ENCODE results near the gene MBD6.
A peak's percentile ranks its signal among the peaks of the same experiment; 100 is the strongest.

The MBD6 gene

DNA sequence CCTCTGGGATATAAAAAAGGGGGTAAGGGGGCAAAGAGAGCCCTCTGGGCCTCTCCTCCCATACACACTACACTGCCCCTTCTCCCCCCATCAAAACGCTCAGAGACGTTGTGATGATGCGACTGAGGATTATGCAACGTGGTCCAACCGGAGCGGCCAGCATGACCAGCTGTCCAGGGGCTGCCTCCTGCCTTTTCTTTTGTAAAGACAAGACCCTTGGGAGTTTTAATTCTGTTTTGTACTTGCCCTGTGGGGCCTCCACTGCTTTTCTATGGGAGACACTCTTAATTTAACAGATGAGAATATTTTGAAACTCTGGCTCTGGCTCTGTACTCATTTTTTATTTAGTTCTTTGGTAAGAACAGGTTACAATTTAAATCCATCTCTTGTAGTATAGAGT lies 7.2 kb downstream of the MBD6 start:
- no peak for DNase-seq

- DNase-seq = no peak
Measured at GRCh38 chr12:57530396-57531142, 7.9 kb downstream of the MBD6 start.

GRCh38 chr12:57531836-57532235 lies 9.2 kb downstream of the MBD6 start:
- DNase-seq = no peak

DNA sequence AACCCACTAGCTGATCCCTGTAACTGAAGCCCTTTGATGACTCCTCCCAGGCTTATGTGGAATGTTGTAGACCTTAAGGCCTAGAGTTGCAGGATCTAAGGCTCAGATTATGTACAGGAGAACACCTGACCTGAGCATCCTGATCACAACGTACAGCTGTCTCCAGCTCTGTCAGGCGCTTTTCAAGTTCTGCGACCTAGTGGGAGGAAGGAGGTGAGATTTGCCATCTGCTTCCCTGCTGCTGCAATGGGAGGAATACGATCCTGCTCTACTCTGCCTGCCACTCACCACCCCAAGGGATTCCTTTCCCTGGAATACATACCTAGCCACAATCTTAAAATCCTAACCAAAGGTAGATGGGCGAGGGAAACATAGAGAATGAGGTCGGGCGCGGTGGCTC lies 10.5 kb downstream of the MBD6 start:
- DNase-seq = no peak

DNA sequence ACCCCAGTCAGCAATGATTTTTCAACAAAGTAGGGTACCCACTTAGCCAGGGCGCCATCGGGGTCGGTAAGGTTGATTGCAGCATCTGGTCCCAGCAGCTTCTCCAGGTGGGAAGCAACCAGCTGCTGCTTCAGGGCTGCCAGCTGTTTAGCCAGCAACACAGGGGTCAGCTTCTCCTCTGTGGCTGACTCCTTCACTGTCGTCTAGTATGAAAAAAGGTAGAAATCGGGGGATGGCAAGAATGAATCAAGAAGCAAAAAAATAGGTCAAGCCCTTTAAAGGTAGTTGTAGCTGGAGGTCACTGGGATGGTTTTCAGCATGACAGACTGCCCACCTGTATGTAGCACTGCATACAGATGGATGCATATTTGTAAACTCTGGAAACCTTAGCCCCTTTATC lies 11.6 kb downstream of the MBD6 start:
- DNase-seq = no peak

- DNase-seq = no peak
Measured at GRCh38 chr12:57534991-57535543, 12.4 kb downstream of the MBD6 start.

DNA sequence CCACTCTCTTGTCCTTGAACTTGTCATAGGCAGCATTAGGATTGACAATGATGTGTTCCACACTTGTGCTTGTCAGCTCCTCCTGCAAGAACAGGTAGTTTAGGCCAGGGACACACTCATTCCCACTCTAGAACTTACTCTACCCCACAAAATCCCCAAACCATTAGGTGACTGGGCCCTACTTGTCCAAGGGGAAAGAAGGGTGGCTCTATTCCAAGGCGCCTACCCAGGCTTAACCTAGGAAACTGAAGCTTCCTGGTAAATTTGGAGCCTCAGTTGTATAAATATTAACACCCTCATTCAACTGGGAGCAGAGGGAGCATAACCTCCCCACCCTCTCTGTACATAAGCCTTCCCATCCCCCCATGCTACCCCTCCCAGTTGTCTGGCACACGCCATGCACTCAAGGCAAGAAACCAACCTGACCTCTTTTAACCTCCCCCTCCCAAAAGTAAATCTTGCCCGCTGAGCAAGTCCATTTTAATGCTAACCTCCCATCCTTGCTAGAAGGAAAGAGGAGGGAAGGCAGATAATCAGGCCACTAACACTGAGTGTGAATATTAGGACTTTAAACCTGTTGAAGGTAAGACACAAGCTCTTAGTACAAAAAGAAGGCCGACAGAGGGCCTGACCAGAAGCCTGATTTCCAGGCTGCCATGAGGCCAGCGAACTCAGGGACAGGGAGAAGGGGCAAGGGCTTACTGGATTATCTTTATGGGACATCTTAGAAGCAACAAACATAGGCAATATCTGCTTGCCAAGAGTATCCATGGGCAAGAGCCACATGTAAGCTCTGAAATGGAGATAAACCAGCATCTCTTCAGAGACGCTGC lies 13.4 kb downstream of the MBD6 start:
- no peak for DNase-seq

GRCh38 chr12:57536597-57536942 lies 13.9 kb downstream of the MBD6 start:
- no peak for DNase-seq

- no peak for DNase-seq
Measured at GRCh38 chr12:57539134-57539768, 16.6 kb downstream of the MBD6 start.

DNA sequence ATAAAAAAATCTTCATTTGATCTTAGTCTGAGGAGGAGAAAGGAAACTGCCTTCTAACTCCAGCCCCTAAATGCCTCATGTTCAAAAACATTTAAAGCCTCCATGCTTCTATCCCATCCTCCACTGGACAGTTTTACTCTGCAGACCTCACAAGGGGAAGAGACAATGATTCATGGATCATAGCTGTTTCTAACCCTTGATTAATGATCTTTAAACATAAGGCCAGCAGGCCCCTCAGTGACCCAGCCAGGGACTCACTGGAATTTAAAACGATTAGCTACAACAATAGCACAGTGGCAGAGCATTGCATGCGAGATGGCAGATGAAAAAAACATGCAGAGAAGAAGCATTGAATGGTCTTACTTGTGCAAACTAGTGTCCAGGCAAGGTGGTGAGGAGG lies 18.4 kb downstream of the MBD6 start:
- DNase-seq = no peak

DNA sequence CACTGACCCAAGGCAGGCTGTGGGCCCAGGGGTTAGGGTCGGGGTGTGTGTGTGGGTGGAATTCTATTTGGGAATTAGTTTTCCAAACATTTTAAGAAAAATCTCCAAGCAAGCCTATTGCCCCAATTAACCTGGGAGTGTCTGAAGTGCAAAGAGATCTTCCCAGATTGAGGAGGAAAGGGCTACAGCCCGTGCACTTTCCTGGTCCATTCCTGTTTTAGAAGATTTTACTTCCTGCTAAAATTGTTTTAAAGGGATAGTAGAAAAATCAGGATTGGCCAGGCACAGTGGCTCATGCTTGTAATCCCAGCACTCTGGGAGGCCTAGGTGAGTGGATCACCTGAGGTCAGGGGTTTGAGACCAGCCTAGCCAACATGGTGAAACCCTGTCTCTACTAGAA lies 19.1 kb downstream of the MBD6 start:
- DNase-seq = no peak

DNA sequence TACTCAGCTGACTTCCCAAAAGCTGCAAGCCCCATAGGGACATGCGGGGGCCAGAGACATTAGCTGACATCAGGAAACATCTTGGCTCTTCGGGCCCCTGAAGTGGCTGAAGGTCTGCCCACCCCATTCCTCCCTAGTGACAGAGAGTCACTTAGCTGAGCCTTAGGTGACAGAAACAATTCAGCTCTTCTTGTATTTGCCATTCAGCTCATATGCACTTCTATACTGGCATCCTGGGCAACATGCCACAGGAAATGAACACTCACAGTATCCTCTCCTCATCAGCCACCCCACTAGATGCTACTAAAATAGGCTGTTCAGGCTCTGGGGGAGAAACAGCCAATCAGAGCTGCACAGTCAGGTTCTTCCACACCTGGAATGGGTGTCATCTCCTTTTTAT lies 21.0 kb downstream of the MBD6 start:
- DNase-seq = no peak

DNA sequence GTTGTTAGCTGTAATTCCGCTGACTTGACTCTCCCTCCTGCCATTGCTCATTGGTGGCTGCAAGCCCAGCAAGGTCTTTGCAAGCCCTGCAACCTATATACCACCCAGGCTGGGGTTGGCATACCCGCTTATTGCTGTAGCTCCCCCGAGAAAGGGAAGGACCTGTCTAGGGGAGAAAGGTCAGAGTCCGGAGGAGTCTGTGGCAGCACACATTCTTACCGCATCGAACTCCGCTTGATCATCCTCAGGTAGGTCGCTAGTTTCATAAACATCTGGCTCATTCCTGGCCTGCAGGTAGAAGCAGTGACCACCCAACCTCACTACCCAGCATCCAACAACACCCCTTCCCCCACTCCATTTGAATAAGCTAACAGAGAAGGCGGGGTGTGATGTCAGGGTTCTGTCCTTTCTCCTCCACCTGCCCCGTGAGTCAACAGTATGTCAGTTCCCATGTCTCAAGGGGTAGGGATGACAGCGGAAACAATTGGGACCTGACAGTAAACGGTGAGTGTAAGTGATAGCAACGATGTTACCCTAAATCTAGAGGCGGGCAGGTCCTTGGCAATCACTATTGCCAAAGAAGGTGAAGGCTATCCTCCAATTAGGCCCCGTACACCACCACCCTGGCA lies 23.3 kb downstream of the MBD6 start:
- no peak for DNase-seq

GRCh38 chr12:57546438-57547287 lies 24.0 kb downstream of the MBD6 start, which contains the start of gene DCTN2:
Gene DCTN2 (minus strand): TSS chr12:57547192. CDS start chr12:57547063, 129 bp downstream.
- peak; percentile 83 to 87 for DNase-seq

GRCh38 chr12:57547288-57548012 lies 24.8 kb downstream of the MBD6 start:
- DNase-seq = no peak

GRCh38 chr12:57548013-57548315 lies 25.3 kb downstream of the MBD6 start:
- no peak for DNase-seq

GRCh38 chr12:57548488-57548887 lies 25.9 kb downstream of the MBD6 start:
- DNase-seq = no peak

DNA sequence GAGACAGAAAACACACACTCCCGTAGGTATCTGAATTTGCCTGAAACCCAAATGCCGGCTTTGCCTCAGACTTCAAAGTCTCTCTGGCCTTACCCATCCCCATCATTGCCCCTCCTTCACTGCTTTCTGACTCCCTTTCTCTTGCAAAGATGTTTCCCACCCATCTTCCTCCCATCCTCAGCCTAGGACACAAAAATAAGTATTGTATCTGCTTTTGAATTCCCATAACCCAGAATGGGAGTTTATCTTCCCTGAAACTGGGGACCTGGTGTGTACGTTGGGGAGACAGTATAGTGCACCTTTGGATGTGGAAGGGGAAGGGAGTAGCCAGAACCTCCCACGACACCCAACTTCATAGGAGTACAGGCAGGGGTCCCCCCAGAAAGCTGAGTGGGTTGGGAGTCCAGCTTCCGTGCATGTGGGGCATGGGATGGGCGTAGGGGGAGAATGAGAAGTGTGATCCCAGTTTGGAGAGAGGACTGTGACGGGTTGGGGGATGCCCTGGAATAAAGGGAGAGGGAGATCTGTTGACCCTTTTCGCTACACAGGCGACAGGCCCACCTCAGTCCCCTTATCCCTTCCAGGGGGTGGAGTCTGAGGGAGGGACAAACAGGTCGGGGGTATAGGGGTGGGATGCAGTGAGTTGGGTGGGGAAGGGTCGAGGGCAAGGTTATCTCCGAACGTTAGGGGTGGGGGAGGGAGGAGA lies 26.7 kb downstream of the MBD6 start:
- no peak for DNase-seq

DNA sequence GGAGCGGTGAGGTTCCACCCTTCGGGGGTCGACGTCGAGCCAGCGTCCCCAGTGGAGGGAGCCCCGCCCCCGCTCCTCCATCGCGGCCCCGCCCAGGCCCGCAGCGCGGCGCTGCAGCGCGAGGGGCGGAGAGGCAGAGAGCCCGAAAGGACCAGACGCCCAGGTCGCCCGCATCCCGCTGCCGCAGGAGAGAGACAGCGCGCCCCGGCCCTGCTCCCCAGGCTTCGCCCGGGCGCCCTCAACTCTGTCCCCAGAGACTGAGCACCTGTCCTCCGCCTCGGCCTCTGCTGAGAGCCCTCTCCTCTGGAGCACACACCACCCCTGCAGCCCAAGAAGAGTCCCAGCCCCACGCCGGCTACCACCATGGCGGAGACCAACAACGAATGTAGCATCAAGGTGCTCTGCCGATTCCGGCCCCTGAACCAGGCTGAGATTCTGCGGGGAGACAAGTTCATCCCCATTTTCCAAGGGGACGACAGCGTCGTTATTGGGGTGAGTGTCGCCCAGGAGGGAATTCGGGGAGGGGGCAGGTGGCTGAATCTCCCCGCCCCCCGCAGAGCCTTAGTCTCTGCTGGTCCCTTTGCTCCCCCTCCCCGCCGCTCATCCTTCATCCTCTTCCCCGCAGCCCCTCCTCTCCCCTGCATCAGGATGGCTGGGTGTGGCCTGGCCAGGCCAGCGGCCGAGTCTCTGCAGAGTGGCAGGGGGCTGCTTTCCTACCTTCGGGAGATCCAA lies 27.5 kb downstream of the MBD6 start, which contains the start of gene KIF5A:
KIF5A (plus strand) TSS at position 136 of the 732 bp plus-strand sequence; CDS start at position 364, 228 bp downstream.
- DNase-seq = peak; percentile 34 to 45

Data from NCI-H187 (cell line).